Measurements from ENCODE around the gene PPFIBP2. TPM values are rescaled to one million over a fixed set of nuclear protein-coding genes. Genes with fewer than 3 reads are reported as not detected.

Gene PPFIBP2
- total RNA-seq, 1 experiment from 2014 or later, result 21.5 TPM

DNA sequence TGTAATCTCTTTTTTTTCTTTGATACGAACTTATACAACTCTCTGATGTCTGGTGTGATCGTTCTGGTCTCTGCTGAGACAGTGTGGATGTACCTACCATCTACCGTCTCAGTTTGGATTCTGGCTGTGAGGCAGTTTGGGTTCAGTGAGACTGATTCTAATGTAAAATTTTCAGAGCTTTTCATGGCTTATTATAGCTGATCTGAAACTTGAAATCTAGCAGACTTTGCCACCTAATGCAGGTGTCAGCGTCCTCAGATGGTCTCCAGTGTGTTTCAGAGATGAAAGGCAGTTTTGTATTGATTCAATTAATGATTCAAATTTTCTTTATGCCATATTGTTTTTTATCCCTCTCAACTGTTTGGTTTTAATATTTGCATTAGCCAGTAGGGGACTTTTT is 35.9 kb downstream of the PPFIBP2 start:
- ChIA-PET CTCF (interaction anchor here (0.6 to 0.7 kb wide), 2 partner anchors 539 to 1864 kb away, joined by 3 to 10 read pairs; no protein-coding TSS in a partner anchor), POLR2A (no interaction called here)
- Histone ChIP-seq H3K4me3 (ENCODE audit: low read depth in 2 of 2, low read length in 2 of 2) (no peak overlapping the region), H3K4me1 (ENCODE audit: control insufficient read depth, insufficient read depth, low read length) (no peaks in the 10 kb centered on the region), H3K9me3 (ENCODE audit: control insufficient read depth, insufficient read depth, low read depth, low read length) (no peaks in the 10 kb centered on the region), H3K27me3 (ENCODE audit: control insufficient read depth, insufficient read depth, low read length) (no peaks in the 10 kb centered on the region), H3K36me3 (ENCODE audit: control insufficient read depth, insufficient read depth, low read length) (no peaks in the 10 kb centered on the region), H3K27ac (ENCODE audit: low read length) (no peak overlapping the region)
- TF ChIP-seq, protein P1, sequence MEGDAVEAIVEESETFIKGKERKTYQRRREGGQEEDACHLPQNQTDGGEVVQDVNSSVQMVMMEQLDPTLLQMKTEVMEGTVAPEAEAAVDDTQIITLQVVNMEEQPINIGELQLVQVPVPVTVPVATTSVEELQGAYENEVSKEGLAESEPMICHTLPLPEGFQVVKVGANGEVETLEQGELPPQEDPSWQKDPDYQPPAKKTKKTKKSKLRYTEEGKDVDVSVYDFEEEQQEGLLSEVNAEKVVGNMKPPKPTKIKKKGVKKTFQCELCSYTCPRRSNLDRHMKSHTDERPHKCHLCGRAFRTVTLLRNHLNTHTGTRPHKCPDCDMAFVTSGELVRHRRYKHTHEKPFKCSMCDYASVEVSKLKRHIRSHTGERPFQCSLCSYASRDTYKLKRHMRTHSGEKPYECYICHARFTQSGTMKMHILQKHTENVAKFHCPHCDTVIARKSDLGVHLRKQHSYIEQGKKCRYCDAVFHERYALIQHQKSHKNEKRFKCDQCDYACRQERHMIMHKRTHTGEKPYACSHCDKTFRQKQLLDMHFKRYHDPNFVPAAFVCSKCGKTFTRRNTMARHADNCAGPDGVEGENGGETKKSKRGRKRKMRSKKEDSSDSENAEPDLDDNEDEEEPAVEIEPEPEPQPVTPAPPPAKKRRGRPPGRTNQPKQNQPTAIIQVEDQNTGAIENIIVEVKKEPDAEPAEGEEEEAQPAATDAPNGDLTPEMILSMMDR (IDR thresholded peaks at IDR 0.05), result no peak
- TF ChIP-seq, protein P2, sequence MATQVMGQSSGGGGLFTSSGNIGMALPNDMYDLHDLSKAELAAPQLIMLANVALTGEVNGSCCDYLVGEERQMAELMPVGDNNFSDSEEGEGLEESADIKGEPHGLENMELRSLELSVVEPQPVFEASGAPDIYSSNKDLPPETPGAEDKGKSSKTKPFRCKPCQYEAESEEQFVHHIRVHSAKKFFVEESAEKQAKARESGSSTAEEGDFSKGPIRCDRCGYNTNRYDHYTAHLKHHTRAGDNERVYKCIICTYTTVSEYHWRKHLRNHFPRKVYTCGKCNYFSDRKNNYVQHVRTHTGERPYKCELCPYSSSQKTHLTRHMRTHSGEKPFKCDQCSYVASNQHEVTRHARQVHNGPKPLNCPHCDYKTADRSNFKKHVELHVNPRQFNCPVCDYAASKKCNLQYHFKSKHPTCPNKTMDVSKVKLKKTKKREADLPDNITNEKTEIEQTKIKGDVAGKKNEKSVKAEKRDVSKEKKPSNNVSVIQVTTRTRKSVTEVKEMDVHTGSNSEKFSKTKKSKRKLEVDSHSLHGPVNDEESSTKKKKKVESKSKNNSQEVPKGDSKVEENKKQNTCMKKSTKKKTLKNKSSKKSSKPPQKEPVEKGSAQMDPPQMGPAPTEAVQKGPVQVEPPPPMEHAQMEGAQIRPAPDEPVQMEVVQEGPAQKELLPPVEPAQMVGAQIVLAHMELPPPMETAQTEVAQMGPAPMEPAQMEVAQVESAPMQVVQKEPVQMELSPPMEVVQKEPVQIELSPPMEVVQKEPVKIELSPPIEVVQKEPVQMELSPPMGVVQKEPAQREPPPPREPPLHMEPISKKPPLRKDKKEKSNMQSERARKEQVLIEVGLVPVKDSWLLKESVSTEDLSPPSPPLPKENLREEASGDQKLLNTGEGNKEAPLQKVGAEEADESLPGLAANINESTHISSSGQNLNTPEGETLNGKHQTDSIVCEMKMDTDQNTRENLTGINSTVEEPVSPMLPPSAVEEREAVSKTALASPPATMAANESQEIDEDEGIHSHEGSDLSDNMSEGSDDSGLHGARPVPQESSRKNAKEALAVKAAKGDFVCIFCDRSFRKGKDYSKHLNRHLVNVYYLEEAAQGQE (IDR thresholded peaks at IDR 0.05; ENCODE audit: insufficient read depth in 1 of 2, low read depth in 2 of 2, low read length in 1 of 2), result no peak
- TF ChIP-seq SIN3A (IDR thresholded peaks at IDR 0.05; ENCODE audit: borderline replicate concordance, insufficient read depth, low read depth, low read length) (no peak), TCF7L2 (IDR thresholded peaks at IDR 0.05; ENCODE audit: low read depth, low read length) (no peak), POLR2AphosphoS5 (IDR thresholded peaks at IDR 0.05; ENCODE audit: low read depth, low read length) (no peak)
- in situ Hi-C loops (cut with HindIII; ENCODE audit: low pct_unique_long_range_greater_than_20kb, low sequenced_read_pairs), result no loop called here
- intact Hi-C loops (cut with micrococcal nuclease; ENCODE audit: unreplicated experiment), result no loop called here
- no TSS peak for BruUV-seq (replicated peaks)
- ATAC-seq (no peak), DNase-seq (ENCODE audit: low read depth, low spot score) (no peak)

DNA sequence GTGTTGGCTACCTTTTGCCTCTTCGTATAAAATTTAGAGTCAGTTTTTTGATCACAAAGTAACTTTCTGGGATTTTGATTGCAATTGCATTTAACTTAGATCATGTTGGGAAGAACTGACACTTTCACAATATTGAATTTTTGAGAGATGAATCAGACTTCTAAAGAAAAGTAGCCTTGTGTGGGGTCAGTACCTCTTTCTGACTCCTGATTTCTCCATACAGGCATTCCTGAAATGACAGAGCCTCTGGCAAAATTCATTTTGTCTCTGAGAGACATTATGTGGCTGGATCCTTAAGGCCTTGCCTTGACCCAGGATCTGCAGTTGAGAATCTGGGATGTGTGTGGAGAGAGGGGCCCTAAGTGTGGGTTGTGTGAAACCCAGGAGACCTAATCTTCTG is 37.8 kb downstream of the PPFIBP2 start:
- no peak overlapping the region for H3K4me3 ChIP-seq (ENCODE audit: low read depth in 2 of 2, low read length in 2 of 2)
- H3K4me1 ChIP-seq (ENCODE audit: control insufficient read depth, insufficient read depth, low read length), result no peaks in the 10 kb centered on the region
- no peak overlapping the region for H3K27ac ChIP-seq (ENCODE audit: low read length)
- DNase-seq (ENCODE audit: low read depth, low spot score) (no peak), ATAC-seq (no peak)
- H3K36me3 ChIP-seq (ENCODE audit: control insufficient read depth, insufficient read depth, low read length), result no peaks in the 10 kb centered on the region
- CTCF ChIA-PET, result no interaction called here
- H3K9me3 ChIP-seq (ENCODE audit: control insufficient read depth, insufficient read depth, low read depth, low read length), result no peaks in the 10 kb centered on the region
- H3K27me3 ChIP-seq (ENCODE audit: control insufficient read depth, insufficient read depth, low read length), result no peaks in the 10 kb centered on the region
- TF ChIP-seq, protein P1 (IDR thresholded peaks at IDR 0.05), result no peak
- no peak for TF ChIP-seq POLR2AphosphoS5 (IDR thresholded peaks at IDR 0.05; ENCODE audit: low read depth, low read length)
- TF ChIP-seq, protein P2 (IDR thresholded peaks at IDR 0.05; ENCODE audit: insufficient read depth in 1 of 2, low read depth in 2 of 2, low read length in 1 of 2), result no peak
- TF ChIP-seq TCF7L2 (IDR thresholded peaks at IDR 0.05; ENCODE audit: low read depth, low read length), result no peak
- no peak for TF ChIP-seq SIN3A (IDR thresholded peaks at IDR 0.05; ENCODE audit: borderline replicate concordance, insufficient read depth, low read depth, low read length)
- no TSS peak for BruUV-seq (replicated peaks)
- POLR2A ChIA-PET, result no interaction called here
- in situ Hi-C loops (cut with HindIII; ENCODE audit: low pct_unique_long_range_greater_than_20kb, low sequenced_read_pairs) (no loop called here), intact Hi-C loops (cut with micrococcal nuclease; ENCODE audit: unreplicated experiment) (no loop called here)
